GM12865 (cell line): Measurements from ENCODE around the gene OR5M11.

Source experiments
- DNase-seq: peaks from one replicate; pipeline ENCODE4 v3.0.0; 2010; ENCODE audit warnings: low read depth
- H3K4me3 ChIP-seq: 2 replicates; pipeline ENCODE4 v1.5.1; 2011; ENCODE audit warnings: mild to moderate bottlenecking, low read depth, low read length, control low read depth
- TF ChIP-seq, protein P1 (sequence below): IDR thresholded peaks from 2 replicates; pipeline ENCODE4 v1.5.1; 2011; ENCODE audit warnings: low read length, control low read depth, low read depth, inconsistent platforms; ENCODE audit not compliant: insufficient read depth; ENCODE audit errors: missing control alignments

Gene OR5M11

DNA sequence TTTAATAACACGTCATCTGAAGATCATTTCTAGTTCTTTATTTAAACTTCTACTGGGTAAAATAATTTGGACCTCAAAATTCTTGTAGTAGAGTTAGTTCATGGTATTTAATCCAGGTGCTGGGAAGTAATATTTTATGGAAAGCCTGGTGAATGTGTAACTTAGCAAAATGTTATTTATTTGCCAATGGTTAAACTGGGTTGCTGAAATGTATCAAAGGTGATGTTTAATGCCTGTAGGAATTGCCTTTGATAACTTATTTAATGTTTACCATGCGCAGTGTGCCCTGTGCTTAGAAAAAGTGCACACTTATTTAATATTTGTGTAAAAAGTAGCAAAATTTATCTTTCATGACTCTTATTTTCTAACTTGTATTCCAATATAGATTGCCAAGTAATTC lies 11.2 kb downstream of the OR5M11 start:
- DNase-seq = no peak
- TF ChIP-seq, protein P1, sequence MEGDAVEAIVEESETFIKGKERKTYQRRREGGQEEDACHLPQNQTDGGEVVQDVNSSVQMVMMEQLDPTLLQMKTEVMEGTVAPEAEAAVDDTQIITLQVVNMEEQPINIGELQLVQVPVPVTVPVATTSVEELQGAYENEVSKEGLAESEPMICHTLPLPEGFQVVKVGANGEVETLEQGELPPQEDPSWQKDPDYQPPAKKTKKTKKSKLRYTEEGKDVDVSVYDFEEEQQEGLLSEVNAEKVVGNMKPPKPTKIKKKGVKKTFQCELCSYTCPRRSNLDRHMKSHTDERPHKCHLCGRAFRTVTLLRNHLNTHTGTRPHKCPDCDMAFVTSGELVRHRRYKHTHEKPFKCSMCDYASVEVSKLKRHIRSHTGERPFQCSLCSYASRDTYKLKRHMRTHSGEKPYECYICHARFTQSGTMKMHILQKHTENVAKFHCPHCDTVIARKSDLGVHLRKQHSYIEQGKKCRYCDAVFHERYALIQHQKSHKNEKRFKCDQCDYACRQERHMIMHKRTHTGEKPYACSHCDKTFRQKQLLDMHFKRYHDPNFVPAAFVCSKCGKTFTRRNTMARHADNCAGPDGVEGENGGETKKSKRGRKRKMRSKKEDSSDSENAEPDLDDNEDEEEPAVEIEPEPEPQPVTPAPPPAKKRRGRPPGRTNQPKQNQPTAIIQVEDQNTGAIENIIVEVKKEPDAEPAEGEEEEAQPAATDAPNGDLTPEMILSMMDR = no peak
- H3K4me3 ChIP-seq = no peak overlapping the region

DNA sequence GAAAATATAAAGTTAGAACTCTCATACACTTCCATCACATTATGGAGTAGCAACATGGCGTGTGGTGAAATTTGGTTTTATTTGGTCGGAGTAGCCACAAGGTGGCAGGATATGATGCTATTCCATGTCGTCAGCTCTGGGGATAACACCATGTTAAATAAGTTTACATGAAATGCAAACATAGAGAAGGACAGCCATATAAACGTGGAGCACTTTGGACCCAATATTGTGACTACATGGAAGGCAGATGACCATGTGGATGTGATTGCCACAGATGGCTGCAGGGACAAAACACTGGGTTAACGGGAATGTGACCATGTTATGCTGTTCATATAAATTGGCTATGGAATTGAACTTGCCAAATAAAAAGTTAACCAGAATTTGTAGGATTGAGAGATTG lies 21.0 kb downstream of the OR5M11 start:
- TF ChIP-seq, protein P1 = peak; percentile 6
- H3K4me3 ChIP-seq = no peak overlapping the region
- peak; percentile 18 for DNase-seq

DNA sequence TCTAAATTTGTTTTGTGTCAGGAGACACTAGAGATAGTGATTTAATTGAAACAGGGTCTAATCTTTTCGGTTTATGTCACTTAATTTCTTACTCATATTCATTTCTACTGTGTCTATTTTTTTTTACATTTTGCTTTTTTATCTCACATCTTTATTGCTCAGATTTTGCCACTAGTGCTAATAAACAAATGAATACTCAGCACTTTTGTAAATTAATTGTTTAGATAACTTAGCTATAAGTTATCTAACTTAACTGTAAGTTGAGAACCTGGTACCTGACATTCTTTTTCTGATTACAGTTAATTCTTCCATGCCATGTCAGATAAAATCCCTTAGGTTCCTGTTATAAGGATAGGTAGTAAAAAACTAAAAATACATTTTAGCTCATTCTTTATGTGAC lies 29.8 kb downstream of the OR5M11 start:
- DNase-seq = no peak
- H3K4me3 ChIP-seq = no peak overlapping the region
- TF ChIP-seq, protein P1 = no peak

DNA sequence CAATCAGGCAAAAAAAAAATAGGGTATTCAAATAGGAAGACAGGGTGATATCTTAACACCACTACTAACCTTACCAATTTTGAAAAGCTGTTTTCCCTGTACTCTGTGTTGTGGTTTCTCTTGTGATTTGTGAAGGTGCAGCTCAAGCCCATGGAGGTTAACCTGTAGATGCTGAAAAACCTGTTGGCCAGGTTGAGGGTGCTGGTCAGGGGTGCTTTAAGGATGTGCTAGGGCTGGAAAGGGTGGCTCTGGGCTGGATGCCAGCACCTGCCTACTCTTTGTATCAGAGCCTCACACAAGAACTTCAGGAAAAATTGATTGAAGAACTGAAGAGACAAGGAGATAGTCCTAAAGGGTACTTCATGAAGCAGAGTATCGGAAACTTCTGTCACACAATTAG lies 33.6 kb downstream of the OR5M11 start:
- H3K4me3 ChIP-seq = no peak overlapping the region
- TF ChIP-seq, protein P1 = no peak
- no peak for DNase-seq

DNA sequence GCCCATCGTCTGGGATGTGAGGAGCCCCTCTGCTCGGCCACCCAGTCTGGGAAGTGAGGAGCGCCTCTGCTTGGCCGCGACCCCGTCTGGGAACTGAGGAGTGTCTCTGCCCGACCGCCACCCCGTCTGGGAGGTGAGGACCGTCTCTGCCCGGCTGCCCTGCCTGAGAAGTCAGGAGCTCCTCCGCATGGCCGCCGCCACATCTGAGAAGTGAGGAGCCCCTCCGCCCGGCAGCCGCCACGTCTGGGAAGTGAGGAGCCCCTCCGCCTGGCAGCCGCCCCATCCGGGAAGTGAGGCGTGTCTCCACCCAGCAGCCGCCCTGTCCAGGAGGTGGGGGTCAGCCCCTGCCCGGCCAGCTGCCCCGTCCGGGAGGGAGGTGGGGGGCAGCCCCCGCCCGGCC lies 46.0 kb downstream of the OR5M11 start:
- TF ChIP-seq, protein P1 = no peak
- no peak for DNase-seq
- no peak overlapping the region for H3K4me3 ChIP-seq

DNA sequence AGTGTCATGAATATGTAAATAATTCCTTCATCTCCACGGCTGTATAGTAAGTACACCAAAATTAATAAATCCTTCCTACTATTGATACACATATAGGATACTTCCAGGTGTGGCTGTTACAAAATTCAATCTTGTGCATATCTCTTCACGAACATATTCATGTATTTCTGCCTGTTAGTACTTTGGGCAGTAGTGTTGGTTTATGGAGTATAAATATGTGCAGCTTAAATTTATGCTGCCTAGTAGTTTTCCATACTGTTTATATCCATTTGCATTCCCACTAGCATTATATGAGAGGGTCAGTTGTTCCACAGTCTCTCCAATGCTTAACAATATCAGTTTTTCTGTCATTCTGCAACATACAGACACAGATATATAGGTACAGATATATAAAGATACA lies 47.9 kb downstream of the OR5M11 start:
- DNase-seq = no peak
- TF ChIP-seq, protein P1 = no peak
- no peak overlapping the region for H3K4me3 ChIP-seq
